Fibroblast of peridontal ligament (primary cell): ENCODE results near the gene KIAA1210.

Experiments
- DNase-seq: peaks from one replicate; pipeline ENCODE4 v3.0.0-alpha.2; 2010; ENCODE audit errors: extremely low read depth

KIAA1210 gene

GRCh38 chrX:119093991-119094735 is 33.4 kb downstream of the KIAA1210 start:
- no peak for DNase-seq

- DNase-seq: no peak
Measured at GRCh38 chrX:119090627-119091026, 37.0 kb downstream of the KIAA1210 start.

GRCh38 chrX:119089619-119090018 is 38.0 kb downstream of the KIAA1210 start:
- DNase-seq: no peak

- DNase-seq: no peak
Measured at GRCh38 chrX:119087121-119087520, 40.5 kb downstream of the KIAA1210 start.

GRCh38 chrX:119084766-119085165 is 42.8 kb downstream of the KIAA1210 start:
- DNase-seq: no peak

GRCh38 chrX:119082278-119082677 is 45.3 kb downstream of the KIAA1210 start:
- DNase-seq: no peak

- no peak for DNase-seq
Measured at GRCh38 chrX:119075270-119076025, 52.2 kb downstream of the KIAA1210 start.

- DNase-seq: no peak
Measured at GRCh38 chrX:119073911-119074310, 53.7 kb downstream of the KIAA1210 start.

- no peak for DNase-seq
Measured at GRCh38 chrX:119073200-119073905, 54.3 kb downstream of the KIAA1210 start.

GRCh38 chrX:119072744-119073143 is 54.9 kb downstream of the KIAA1210 start, which contains the start of gene CT47C1:
Gene CT47C1, plus strand, starts transcription at chrX:119072993. Its CDS starts 233 bp downstream, at chrX:119073226.
- no peak for DNase-seq

GRCh38 chrX:119071381-119071780 is 56.2 kb downstream of the KIAA1210 start:
- DNase-seq: no peak

GRCh38 chrX:119069762-119070161 is 57.9 kb downstream of the KIAA1210 start:
- no peak for DNase-seq

GRCh38 chrX:119069128-119069527 is 58.5 kb downstream of the KIAA1210 start:
- no peak for DNase-seq

GRCh38 chrX:119067023-119067739 is 60.4 kb downstream of the KIAA1210 start:
- peak; percentile 63 for DNase-seq

- no peak for DNase-seq
Measured at GRCh38 chrX:119063428-119063827, 64.2 kb downstream of the KIAA1210 start.

- DNase-seq: no peak
Measured at GRCh38 chrX:119062750-119063374, 64.8 kb downstream of the KIAA1210 start.

GRCh38 chrX:119055687-119056086 is 71.9 kb downstream of the KIAA1210 start:
- DNase-seq: no peak

GRCh38 chrX:119045884-119046283 is 81.7 kb downstream of the KIAA1210 start:
- DNase-seq: no peak

- DNase-seq: no peak
Measured at GRCh38 chrX:119042996-119043395, 84.6 kb downstream of the KIAA1210 start.

- no peak for DNase-seq
Measured at GRCh38 chrX:119042040-119042439, 85.6 kb downstream of the KIAA1210 start.

GRCh38 chrX:119041175-119041574 is 86.4 kb downstream of the KIAA1210 start:
- peak; percentile 72 for DNase-seq
